ENCODE data around the gene VPS54.

VPS54 gene, protein sequence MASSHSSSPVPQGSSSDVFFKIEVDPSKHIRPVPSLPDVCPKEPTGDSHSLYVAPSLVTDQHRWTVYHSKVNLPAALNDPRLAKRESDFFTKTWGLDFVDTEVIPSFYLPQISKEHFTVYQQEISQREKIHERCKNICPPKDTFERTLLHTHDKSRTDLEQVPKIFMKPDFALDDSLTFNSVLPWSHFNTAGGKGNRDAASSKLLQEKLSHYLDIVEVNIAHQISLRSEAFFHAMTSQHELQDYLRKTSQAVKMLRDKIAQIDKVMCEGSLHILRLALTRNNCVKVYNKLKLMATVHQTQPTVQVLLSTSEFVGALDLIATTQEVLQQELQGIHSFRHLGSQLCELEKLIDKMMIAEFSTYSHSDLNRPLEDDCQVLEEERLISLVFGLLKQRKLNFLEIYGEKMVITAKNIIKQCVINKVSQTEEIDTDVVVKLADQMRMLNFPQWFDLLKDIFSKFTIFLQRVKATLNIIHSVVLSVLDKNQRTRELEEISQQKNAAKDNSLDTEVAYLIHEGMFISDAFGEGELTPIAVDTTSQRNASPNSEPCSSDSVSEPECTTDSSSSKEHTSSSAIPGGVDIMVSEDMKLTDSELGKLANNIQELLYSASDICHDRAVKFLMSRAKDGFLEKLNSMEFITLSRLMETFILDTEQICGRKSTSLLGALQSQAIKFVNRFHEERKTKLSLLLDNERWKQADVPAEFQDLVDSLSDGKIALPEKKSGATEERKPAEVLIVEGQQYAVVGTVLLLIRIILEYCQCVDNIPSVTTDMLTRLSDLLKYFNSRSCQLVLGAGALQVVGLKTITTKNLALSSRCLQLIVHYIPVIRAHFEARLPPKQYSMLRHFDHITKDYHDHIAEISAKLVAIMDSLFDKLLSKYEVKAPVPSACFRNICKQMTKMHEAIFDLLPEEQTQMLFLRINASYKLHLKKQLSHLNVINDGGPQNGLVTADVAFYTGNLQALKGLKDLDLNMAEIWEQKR

GRCh38 chr2:64019083-64019974 is at the start of gene VPS54:
TSS of gene VPS54 (minus strand) at chr2:64019428. CDS start at chr2:63983999, 35,429 bp downstream.
- DNase-seq (ENCODE audit: low spot score), result peak; percentile 79

GRCh38 chr2:64067326-64067725 is 48.1 kb upstream of the VPS54 start:
- no peak for DNase-seq (ENCODE audit: low spot score)

- no peak for DNase-seq (ENCODE audit: low spot score)
These were observed 46.3 kb upstream of the VPS54 start for GRCh38 chr2:64065516-64065915.

GRCh38 chr2:64063924-64064331 is 44.7 kb upstream of the VPS54 start:
- peak; percentile 34 for DNase-seq (ENCODE audit: low spot score)

DNA sequence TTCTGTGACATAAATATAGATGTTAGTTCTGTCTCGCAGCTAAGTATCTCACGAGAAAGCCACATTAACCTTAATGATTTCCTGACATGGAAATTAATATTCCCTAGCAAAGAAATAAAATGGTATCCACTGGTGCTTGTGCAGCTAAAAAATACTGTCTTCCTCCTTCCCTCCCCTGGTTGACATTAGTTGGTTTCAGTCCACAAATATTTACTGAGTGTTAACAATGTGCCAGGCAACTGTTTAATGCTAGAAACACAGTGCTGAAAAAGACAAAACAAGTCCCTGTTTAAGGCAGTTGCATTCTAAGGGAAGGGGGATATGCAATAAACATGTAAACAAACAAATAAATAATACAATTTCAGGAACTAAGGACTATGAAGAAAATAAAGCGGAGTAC is 44.2 kb upstream of the VPS54 start:
- DNase-seq (ENCODE audit: low spot score), result no peak

- no peak for DNase-seq (ENCODE audit: low spot score)
These were observed 43.6 kb upstream of the VPS54 start for GRCh38 chr2:64062840-64063239.

GRCh38 chr2:64059270-64059669 is 40.0 kb upstream of the VPS54 start:
- no peak for DNase-seq (ENCODE audit: low spot score)

GRCh38 chr2:64056021-64056420 is 36.8 kb upstream of the VPS54 start:
- no peak for DNase-seq (ENCODE audit: low spot score)

GRCh38 chr2:64054161-64054915 is 35.1 kb upstream of the VPS54 start:
- no peak for DNase-seq (ENCODE audit: low spot score)

GRCh38 chr2:64052463-64053241 is 33.4 kb upstream of the VPS54 start:
- peak; percentile 21 for DNase-seq (ENCODE audit: low spot score)

DNA sequence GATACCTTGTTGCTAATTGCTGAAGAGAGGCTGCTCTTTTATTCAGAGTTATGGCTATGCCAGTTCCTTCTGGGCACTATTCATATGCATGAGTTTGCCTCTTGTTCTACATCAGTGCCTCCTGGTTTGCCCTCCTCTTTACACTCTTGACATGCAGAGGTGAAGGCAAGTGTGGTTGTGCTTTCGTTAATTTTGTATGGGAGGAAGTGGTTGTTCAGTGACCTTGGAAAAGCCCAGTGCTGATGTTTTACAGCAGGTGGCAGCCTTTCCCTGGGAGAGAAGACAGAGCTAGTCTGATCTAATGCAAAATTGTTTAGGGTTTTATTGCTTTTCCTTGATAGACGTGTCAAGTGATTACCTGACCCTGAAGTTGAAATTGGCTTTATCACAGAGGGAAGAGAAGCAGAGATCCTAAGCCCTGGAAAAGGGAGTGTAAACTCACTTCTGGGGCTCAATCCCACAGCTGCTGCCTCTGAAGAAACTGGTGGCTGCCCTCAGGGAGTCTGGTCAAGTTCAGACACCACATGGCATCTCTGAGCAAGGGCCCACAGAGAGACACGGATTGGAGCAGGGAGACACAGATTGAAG is 30.5 kb upstream of the VPS54 start:
- peak; percentile 76 for DNase-seq (ENCODE audit: low spot score)

DNA sequence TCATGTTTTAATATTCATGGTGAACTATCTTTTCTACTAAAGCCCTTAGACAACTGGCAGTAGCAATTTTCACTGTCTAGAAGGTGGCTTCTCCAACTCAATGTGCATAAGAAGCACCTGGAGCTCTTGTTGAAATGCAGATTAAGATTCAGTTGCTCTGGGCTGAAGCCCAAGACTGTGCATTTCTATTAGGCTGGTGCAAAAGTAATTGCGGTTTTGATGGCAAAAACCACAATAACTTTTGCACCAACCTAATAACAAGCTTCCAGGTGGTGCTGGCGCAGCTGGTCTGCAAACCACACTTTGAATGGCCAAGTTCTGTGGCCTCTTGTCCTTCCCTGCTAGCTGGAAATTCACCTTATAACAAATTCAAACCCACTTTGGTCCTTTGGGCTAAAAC is 26.7 kb upstream of the VPS54 start:
- DNase-seq (ENCODE audit: low spot score), result no peak

GRCh38 chr2:64040161-64040560 is 20.9 kb upstream of the VPS54 start:
- no peak for DNase-seq (ENCODE audit: low spot score)

DNA sequence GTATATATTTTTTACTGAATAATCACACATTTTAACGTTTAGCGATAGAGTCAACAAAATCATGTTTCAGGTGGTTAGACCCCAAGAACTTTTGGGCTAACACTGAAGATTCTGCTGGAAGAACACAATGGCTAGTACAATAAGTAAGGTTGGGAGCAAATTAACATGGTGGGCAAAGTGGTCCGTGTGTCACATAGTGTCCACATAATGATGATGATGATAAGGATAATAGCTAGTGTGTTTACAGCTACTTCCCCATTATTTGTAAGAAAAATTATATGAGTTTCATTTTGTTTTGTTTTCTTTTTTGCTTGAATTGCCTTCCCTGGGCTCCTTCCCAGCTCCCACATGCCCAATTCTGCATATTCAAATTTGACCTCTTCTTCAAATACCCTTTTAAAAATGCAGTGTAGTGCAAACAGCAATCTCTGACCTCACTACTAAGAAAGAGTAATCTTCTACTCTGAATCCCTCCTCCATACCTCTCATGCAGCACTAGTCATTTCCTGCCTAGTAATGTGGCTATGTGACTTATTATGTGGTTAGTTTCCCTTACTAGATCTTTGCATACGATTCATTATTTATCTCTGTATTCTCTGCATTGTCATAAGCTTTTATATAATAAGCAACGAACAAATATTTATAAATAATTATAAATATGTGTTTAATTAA is 16.9 kb upstream of the VPS54 start:
- no peak for DNase-seq (ENCODE audit: low spot score)

DNA sequence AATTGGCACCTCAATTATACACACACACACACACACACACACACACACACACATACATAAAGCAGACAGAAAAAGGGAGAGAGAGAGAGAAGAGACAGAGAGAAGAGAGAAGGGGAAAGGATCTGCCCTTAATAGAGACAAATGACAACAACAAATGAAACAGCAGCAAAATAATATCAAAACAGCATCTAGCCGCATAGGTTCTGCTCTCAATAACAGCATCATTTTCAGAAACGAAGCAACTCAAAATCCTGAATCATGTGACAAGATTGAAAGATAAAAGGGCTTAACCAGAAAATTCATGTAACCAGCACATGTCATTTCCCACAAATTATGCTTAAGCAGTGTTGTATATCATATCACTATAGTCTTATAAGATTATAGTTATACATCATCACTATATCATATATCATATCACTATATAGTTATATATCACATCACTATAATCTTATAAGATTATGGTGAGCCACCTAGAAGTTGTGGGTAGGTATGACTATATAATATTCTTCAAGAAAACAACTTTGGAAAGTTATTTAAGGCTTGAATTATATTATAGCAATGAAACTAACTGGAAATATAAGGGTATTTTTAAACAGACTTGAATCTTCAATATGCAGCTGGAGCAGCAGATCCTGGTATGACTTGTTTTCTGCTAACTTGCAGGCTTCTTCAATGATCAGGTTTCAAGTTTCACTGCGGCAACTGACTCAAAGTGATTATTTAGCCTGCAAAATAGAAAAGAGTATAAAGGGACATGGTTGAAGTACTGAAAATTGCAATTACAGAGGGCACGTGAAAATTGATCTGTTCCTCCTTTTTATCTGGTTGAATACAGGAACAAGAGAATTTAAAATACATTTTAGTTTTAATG is 16.1 kb upstream of the VPS54 start:
- no peak for DNase-seq (ENCODE audit: low spot score)

DNA sequence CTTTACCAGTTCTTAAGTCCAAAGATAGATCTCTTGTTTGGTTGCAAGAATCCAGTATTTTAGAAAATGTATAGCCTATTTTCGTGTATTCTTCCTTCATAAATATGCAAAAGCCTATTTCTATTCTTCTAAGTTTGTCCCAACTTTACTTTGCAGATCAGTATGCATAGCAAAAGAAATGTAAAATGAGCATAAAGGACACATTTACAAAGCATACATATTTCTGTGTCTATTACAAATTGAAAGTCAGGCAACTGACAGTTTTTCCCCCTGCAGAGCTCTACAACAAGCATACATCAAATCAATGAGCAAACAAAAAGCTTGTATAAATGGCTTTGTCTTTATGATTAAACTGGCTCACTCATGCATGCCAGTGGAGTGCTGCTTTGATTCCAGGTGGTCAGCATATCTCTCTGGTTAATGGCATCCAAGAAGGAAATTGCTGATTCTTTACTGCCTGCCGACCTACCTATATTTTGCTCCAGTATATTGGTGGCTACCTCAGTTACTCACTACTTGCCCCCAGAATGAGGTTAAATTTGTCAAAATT is 10.0 kb upstream of the VPS54 start:
- no peak for DNase-seq (ENCODE audit: low spot score)

- no peak for DNase-seq (ENCODE audit: low spot score)
These were observed 6.5 kb upstream of the VPS54 start for GRCh38 chr2:64025741-64026140.

Data from putamen (tissue), 1 donor.